OCI-LY3 (cell line): ENCODE measurements around the gene NCKAP5.

Experiments
- H2AFZ ChIP-seq: fragments of 200-600, 300-600 bp; shearing (Covaris generic); 2 replicates; pipeline ENCODE4 v1.6.0; 2014; ENCODE audit warnings: antibody characterized with exemption, low read depth, low read length
- H3K27ac ChIP-seq: fragments of 200-600, 300-600 bp; sonication (generic); 2 replicates; pipeline ENCODE4 v1.5.1; 2014; ENCODE audit warnings: mild to moderate bottlenecking, low read length, moderate library complexity, mixed read lengths
- H3K27me3 ChIP-seq: fragments of 200-600, 300-600 bp; sonication (generic); 2 replicates; pipeline ENCODE4 v1.6.1; 2014; ENCODE audit warnings: low read depth, low read length, mixed read lengths
- H3K36me3 ChIP-seq: fragments of 200-600, 300-600 bp; sonication (generic); replicated peaks from 2 replicates; pipeline ENCODE3; 2014; ENCODE audit warnings: low read depth, low read length, mixed read lengths
- H3K4me1 ChIP-seq: fragments of 300-600, 200-600 bp; sonication (generic); 2 replicates; pipeline ENCODE4 v1.6.1; 2014; ENCODE audit warnings: low read length, mixed read lengths
- H3K4me2 ChIP-seq: fragments of 200-600, 300-600 bp; sonication (generic); 2 replicates; pipeline ENCODE4 v1.6.1; 2014; ENCODE audit warnings: low read length, mixed read lengths
- H3K4me3 ChIP-seq: fragments of 300-600, 200-600 bp; sonication (generic); 2 replicates; pipeline ENCODE4 v1.5.1; 2014; ENCODE audit warnings: antibody characterized with exemption, mild to moderate bottlenecking, low read length, moderate library complexity
- H3K79me2 ChIP-seq: fragments of 300-600, 200-600 bp; shearing (Covaris generic); 2 replicates; pipeline ENCODE4 v1.6.1; 2014; ENCODE audit warnings: mild to moderate bottlenecking, low read length, mixed read lengths
- H3K9ac ChIP-seq: fragments of 300-600, 200-600 bp; shearing (Covaris generic); 2 replicates; pipeline ENCODE4 v1.6.0; 2014; ENCODE audit warnings: mild to moderate bottlenecking, low read length, moderate library complexity
- H3K9me3 ChIP-seq: fragments of 200-600, 300-600 bp; shearing (Covaris generic); 2 replicates; pipeline ENCODE4 v1.6.1; 2014; ENCODE audit warnings: low read length, mixed read lengths; ENCODE audit not compliant: insufficient read depth
- H4K20me1 ChIP-seq: fragments of 200-600, 300-600 bp; sonication (generic); 2 replicates; pipeline ENCODE4 v1.6.1; 2016; ENCODE audit warnings: low read length, mixed read lengths; ENCODE audit not compliant: insufficient read depth
- CTCF ChIP-seq: fragments of 200-600, 300-600 bp; sonication (generic); IDR thresholded peaks from 2 replicates; pipeline ENCODE4 v1.5.1; 2014; ENCODE audit warnings: antibody characterized with exemption, low read length, low read depth
- EZH2phosphoT487 ChIP-seq: fragments of 200-600 bp; shearing (Covaris generic); IDR thresholded peaks from 2 replicates; pipeline ENCODE4 v1.6.1; 2018; ENCODE audit warnings: antibody characterized with exemption, mixed run types, low read depth

Gene NCKAP5

DNA sequence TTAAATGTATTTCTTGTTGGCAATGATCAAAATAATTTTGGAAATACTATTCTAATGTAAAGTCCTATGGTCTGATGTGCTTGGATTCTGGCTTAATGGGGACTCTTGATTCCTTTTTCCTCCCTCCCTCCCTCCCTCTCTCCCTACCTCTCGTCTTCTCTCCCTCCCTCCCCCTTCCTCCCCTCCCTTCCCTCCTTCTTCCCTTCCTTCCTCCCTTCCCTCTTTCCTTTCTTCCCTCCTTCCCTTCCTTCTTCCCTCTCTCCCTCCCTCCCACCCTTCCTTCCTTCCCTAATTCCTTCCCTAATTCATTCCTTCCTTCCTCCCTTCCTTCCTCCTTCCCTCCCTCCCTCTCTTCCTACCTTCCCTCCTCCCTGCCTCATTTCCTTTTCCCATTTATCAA, 19.9 kb upstream of the NCKAP5 start:
- Histone ChIP-seq H3K9ac (no peak overlapping the region), H3K79me2 (no peaks in the 10 kb centered on the region), H2AFZ (no peak overlapping the region), H3K4me2 (no peak overlapping the region), H3K4me1 (no peaks in the 10 kb centered on the region), H3K9me3 (no peaks in the 10 kb centered on the region), H3K27me3 (peaks cover 8% of the 10 kb centered on the region; the same call in 1 of the 2 replicates), H3K36me3 (no peaks in the 10 kb centered on the region), H3K4me3 (no peak overlapping the region), H3K27ac (no peak overlapping the region), H4K20me1 (no peaks in the 10 kb centered on the region)
- no peak for TF ChIP-seq CTCF
- TF ChIP-seq EZH2phosphoT487: no peak

- H3K4me1 ChIP-seq: no peaks in the 10 kb centered on the region
- H3K4me2 ChIP-seq: no peak overlapping the region
- no peaks in the 10 kb centered on the region for H4K20me1 ChIP-seq
- H3K36me3 ChIP-seq: no peaks in the 10 kb centered on the region
- TF ChIP-seq CTCF (no peak), EZH2phosphoT487 (no peak)
- H3K27ac ChIP-seq: no peak overlapping the region
- H3K9me3 ChIP-seq: no peaks in the 10 kb centered on the region
- H3K79me2 ChIP-seq: no peaks in the 10 kb centered on the region
- no peak overlapping the region for H2AFZ ChIP-seq
- no peak overlapping the region for H3K4me3 ChIP-seq
- H3K27me3 ChIP-seq: no peaks in the 10 kb centered on the region; the same call in 1 of the 2 replicates
- no peak overlapping the region for H3K9ac ChIP-seq
These were observed 18.7 kb upstream of the NCKAP5 start for GRCh38 chr2:133586978-133587377.

- Histone ChIP-seq H2AFZ (no peak overlapping the region), H3K27ac (no peak overlapping the region), H3K27me3 (no peaks in the 10 kb centered on the region), H3K4me1 (no peaks in the 10 kb centered on the region), H3K4me2 (no peak overlapping the region), H3K9ac (no peak overlapping the region), H3K79me2 (no peaks in the 10 kb centered on the region), H4K20me1 (no peaks in the 10 kb centered on the region), H3K36me3 (no peaks in the 10 kb centered on the region), H3K9me3 (no peaks in the 10 kb centered on the region), H3K4me3 (no peak overlapping the region)
- TF ChIP-seq EZH2phosphoT487 (no peak), CTCF (no peak)
These were observed 12.9 kb upstream of the NCKAP5 start for GRCh38 chr2:133581010-133581760.

DNA sequence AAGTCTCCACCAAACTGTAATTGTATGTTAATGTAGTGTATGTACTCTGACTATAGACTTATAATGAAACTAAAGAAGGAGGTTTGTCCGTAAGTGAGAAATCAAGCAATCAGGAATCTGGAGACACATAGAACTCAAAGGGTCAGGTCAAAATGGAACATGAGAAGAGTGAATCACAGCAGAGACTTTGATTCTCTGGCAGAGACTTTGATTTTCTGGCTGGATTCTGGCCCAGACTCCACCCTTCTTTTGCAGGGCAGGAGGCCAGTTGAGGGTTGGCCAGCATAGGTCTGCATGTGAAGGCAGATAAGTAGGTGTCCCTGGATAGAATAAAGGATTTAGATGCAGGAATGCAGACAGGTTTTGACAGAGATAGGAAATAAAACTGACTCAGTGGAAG, 11.0 kb upstream of the NCKAP5 start:
- no peak overlapping the region for H2AFZ ChIP-seq
- no peak overlapping the region for H3K4me2 ChIP-seq
- H3K4me1 ChIP-seq: no peaks in the 10 kb centered on the region
- H3K9me3 ChIP-seq: no peaks in the 10 kb centered on the region
- TF ChIP-seq EZH2phosphoT487 (no peak), CTCF (no peak)
- no peak overlapping the region for H3K4me3 ChIP-seq
- H3K79me2 ChIP-seq: no peaks in the 10 kb centered on the region
- H3K36me3 ChIP-seq: no peaks in the 10 kb centered on the region
- no peak overlapping the region for H3K9ac ChIP-seq
- H4K20me1 ChIP-seq: no peaks in the 10 kb centered on the region
- H3K27ac ChIP-seq: no peak overlapping the region
- H3K27me3 ChIP-seq: no peaks in the 10 kb centered on the region
